HG03139 (cell line): ENCODE data around the gene CMIP.

Experiments
- ATAC-seq: cut with Tn5 transposase; IDR thresholded peaks from one replicate; pipeline ENCODE4 v1.9.1; 2021; ENCODE audit not compliant: unreplicated experiment

Gene CMIP

DNA sequence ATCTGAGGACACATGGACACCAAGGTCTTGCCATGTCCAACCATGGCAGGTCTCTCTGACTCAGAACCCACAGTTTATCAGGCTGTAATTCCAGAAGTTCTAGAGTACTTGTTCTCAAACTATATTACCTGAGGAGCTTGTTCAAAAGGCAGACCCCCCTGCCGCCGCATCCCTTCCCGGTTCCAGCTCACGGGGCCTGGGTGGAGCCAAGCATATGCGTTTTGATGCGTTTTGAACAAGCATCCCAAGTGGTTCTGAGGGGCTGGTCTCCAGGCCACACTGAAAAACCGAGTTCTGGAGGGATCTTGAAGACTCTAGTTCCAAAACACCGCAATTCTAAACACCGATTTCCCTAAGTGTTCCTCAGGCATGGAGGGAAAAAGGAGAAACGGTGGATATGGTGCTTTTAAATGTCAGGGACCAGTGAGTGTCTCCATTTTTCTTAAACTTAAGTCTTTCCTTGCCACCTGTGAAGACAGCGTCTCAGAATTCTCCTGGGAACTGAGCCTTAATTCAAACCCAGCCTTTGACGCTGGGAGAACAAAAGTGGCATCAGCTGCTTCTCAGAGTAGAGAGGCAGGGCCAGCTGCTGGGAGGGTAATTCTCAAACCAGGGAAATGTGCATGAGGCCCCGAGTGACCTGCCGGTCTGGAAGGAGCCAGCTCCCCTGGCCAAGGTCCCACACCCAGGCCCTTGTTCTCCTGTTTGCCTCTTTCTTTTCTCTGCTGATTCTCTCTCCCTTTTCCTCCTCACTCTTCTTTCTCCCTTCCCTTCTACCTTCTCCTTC, 250.1 kb downstream of the CMIP start:
- no peak for ATAC-seq

DNA sequence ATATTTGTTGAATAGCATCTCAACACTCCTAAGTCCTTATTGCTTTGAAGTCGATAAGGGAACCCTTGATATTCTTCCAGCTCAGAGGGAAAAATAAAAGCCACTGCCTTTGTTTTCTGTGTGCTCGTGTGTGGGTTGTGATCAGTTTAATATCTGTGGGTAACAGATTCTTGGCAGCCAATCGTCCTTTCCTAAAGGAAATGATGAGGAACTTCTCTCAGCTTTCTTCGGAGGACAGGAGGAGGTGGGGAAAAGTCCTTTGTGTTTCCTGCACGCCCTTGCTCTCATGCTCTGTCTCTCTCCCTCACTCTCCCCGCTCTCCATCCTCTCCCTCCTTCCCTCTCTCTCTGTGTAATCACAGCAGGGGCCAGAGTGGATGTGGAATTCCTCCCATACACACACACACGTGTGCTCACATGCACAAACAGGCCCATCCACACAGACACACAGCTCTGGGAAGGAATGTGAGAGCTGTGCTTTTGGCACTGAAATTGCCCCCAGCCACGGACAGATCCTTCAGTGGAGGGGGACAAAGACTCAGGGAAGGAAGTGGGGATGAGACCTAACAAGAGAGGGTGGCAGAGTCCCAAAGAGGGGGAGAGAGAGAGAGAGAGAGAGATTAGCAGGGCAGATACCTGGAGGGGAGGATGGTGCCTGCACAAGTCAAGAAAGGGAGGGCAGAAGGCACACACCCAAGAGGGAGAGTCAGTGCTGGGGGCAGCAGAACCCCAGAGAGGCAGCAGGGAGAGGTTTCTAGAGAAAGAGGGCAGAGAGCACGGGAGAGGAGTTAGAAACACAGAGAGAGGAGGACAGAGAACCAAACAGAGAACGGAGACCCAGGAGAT, 250.9 kb downstream of the CMIP start:
- no peak for ATAC-seq

DNA sequence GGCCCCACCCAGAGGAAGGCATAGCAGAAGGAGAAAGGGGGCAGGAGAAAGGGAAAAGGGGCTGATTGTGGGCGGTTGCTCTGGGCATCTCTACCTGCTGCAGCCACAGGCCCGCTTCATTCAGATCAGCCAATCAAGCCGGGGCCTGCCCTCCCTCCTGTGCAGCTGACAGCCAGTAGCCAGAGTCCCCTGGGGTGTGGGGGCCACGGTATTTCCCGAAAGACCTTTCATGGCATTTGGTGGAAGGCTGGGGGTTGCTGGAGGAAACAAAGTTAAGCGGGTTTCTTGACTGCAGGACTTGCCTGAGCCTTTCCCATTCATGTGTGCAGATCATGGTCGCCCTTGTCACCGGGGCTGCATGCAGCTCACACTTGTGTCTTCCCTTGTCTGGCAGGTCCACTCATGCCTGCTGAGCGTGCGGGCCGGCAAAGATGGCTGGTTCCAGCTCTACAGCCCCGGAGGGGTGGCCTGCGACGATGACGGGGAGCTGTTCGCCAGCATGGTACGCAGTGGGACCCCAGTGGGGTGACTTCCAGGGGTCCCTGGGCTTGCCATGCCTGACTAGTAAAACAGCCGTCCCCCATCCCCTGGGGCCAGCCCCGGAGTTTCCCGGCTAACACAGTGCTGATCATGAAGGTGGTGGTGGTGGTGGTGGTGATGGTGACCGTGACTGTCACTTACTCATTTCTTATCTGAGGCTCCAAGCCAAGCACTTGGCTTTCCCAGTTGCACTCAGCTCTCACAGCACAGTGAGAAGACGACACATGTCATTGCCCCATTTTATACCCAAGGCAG, 251.8 kb downstream of the CMIP start:
- ATAC-seq: no peak

DNA sequence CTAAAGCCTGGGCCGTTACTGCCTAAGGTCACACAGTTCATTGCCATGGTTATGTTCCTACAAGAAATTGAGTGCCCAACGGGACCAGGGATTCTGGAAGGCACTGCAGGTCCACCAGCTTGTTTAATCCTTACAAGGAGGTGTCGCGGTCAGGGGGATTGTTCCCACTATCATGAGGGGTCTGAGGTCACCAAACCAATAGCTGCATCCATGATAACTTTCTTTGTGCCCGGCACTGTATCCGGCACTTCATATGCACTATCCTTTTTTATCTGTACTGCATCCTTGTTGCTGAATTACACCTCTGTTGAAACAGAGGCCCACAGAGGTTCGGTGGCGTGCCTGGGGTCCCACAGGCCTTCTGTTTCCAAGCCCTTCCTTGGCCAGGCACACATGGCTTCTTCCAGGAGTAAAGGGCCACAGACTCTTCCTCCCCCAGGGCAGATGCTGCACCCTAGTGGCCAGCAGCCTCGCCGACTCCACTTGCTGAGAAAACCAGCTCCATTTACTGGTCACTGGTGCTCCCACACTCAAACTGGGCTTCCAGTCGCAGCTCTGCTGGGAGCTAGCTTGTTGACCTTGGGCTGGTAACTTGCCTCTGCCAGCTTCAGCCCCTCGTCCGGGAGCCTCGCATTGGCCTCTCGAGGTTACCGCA, 252.5 kb downstream of the CMIP start:
- ATAC-seq: no peak

DNA sequence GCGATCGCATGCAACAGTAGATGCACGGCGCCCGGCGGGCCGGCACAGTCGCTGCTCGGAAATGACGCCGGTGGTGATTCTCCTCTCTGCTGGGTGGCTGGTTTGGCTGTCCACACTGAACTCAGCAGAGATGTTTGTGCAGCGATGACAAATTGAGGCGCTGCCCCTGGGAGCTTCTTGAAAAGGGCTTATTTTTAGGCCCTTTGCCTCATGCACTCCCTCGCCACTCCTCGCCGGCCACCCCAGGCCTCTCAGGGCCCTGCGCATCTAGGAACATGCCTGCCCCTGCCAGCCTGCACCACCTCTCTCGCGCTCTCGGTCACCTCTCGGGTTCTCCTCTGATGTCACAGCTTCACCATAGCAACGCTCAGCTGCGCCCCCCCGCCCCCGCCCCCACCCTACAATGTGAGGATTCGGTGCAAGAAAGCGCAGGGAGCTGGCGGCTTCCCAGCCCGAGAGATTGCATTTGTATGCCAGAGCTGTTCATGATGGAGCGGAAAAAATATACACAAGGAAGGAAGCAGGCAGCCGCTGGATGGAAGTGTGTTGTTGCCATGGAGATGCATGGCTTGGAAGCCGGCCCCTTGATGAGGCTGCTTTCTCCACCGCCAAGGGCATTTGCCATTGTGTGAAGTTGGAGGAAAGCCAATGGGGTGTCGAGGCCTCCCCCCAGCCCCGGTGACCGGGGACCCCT, 253.2 kb downstream of the CMIP start:
- ATAC-seq: no peak

DNA sequence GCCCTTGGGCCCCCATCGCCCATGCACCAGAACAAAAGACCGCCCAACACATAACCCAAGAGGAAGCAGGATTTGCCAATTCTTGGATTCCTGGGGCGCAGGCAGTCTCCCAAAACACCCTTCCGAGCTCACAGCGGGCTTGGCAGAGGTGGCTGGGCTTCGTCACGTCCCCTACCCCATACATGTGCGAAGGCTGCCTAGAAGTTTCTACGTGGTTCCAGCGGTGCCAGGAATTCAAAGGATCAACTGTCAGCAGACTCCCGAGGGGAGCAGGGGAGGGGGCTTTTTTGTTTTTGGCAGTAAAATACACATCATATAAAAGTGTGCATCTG, 253.7 kb downstream of the CMIP start:
- no peak for ATAC-seq

DNA sequence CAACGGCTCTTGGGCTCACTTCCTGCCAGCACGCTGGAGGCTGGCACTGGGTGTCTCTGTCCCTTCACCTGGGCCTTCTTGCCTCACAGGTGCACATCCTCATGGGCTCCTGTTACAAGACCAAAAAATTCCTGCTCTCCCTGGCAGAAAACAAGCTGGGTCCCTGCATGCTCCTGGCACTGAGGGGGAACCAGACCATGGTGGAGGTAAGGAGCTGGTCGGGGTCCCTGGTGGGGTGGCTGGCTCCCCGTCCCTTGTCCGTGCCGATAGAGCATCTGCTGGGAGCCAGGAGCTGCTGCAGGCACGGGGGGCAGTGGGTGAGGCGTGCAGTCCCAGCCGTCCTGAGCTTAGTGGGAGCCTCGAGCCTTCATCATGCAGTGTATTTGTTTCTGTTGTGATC, 255.0 kb downstream of the CMIP start:
- ATAC-seq: no peak

DNA sequence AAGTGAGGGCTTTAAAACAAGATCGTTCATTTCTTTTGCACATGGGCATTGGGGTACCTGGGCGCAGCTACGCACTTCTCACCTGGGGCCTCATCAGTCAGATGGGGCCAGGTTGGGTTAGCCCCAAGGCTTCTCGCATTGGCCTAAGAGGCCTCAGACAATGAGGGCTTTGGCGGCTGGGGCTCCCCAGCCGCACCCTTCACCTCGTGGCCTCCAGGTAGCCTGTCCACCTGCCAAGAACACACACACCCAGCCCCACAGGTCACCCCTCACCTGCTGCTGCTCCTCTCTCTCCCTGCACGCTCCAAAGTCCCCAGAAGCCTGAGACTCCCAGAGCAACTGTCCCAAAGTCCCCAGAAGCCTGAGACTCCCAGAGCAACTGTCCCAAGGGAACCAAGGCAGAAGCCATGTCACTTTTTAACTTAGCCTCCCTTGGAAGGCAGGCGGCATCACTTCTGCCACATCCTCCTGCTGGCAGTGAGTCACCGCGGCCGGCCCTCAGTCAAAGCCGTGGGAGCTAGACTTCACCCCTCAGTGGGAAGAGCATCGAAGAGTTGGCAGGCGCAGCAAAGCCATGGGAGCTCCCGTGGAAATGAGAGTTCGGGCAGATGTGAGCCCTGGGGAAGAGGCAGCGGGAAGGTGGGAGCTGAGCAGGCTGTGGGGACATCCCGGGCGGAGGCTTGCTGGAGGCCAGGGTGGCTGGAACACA, 255.6 kb downstream of the CMIP start:
- no peak for ATAC-seq

DNA sequence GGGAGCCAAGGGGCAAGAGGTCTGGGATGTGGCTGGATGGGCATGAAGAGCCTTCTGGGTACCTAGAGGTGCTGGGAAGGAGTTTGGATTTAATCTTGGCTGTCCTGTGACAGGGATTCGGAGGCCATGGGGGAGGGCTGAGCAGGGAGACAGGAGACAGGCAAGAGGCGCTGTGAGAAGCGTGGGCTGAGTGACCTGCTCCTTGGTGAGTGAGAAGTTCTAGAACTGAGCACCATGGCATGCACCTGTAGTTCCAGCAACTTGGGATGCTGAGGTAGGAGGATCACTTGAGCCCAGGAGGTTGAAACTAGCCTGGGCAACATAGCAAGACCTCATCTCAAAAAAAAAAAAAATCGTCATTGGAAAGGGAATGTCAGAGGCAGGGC, 256.2 kb downstream of the CMIP start:
- no peak for ATAC-seq

DNA sequence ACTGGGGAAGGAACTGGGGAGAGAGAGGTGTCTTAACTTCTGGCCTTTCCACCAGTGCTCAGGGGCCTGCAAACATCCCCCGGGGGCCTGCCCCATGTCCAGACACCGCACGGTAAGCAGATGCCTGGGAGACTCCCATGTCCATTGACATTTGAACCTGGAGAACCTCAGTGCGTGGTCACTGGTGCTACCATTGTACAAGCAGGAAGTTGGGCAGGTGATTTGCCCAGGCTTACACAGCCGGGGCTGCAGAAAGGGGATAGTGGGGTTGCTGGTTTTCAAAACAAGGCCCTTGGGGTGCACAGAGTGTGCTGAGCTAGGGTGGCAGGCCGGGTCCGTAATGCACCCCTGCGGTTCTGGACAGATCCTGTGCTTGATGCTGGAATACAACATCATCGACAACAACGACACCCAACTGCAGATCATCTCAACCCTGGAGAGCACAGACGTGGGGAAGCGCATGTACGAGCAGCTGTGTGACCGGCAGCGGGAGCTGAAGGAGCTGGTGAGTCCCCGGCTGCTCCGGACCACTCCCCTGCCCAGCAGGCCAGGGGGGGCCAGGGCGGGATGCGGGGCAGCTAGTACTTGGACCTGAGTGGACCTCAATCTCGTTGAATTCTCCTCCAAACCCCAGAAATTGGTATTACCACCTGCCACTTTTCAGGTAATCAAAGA, 256.8 kb downstream of the CMIP start:
- no peak for ATAC-seq

DNA sequence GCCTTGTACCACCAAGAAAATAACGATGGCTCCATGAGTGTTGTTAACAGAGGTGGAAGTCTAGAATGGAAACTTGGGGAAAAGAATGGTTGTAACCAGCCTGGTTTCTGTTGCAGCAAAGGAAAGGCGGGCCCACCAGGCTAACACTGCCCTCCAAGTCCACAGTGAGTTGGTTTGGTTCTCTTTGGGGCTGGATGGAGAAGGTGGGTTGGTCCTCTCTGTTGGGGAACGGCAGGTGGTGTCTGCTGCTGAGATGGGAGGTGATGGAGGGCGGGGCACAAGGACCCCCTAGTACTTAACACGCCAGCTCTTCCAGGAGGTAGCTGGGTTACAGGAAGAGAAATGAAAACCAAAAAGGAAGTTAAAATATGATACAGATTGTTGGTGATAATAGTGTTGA, 257.9 kb downstream of the CMIP start:
- ATAC-seq: no peak

DNA sequence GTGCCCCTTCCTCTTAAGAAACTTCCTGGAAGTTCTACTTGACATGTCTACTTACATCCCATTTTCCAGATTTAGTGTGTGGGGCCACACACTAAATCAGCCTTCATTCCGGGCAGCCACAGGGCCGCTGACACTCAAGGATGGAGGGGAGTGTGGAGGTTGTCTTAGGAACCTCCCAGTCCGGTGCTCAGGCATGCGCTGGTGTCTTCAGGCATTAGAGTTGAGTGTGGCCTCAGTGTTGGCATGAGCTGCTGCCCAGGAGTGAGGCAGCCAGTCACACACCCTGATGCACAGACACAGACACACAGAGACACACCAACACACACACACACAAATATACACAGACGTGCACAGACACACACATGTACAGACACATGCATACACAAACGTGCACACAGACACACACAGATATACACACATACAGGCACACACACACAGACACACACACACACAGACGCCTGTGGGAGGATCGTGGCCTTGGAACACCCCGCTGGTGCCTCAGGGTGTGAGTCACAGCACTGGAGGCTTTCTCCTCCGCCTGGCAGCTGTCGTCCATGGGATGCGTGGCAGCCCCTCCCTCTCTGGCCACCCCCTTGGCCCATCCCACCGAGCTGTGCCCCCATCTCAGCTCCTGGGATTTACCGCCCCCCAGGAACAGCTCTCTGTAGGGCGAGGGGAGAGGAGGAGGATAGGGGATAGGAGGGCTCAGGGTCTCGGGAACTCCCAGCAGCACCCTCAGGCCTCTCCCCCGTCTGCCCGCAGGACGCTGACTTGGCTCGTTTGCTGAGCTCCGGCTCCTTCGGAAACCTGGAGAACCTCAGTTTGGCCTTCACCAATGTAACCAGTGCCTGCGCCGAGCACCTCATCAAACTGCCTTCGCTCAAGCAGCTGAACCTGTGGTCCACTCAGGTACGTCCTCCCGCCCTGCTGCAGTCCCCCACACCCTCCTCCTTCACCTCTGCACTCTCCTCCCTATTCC, 258.9 kb downstream of the CMIP start:
- no peak for ATAC-seq

DNA sequence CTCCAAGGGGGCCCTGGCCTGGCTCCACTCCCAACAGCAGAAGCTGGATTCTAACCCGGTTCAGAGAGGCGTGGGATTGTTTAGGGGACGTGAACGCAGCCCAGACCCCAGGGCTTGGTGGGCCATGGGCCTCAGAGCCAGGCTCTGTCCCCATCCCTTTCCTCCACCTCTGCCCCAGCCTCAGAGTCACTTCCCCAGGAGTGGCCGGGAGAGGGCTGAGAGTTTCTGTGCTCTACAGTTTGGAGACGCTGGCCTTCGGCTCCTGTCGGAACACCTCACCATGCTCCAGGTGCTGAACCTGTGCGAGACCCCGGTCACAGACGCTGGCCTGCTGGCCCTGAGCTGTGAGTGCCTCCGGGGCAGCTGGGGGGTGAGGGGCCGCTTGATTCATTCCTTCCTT, 260.7 kb downstream of the CMIP start:
- no peak for ATAC-seq

DNA sequence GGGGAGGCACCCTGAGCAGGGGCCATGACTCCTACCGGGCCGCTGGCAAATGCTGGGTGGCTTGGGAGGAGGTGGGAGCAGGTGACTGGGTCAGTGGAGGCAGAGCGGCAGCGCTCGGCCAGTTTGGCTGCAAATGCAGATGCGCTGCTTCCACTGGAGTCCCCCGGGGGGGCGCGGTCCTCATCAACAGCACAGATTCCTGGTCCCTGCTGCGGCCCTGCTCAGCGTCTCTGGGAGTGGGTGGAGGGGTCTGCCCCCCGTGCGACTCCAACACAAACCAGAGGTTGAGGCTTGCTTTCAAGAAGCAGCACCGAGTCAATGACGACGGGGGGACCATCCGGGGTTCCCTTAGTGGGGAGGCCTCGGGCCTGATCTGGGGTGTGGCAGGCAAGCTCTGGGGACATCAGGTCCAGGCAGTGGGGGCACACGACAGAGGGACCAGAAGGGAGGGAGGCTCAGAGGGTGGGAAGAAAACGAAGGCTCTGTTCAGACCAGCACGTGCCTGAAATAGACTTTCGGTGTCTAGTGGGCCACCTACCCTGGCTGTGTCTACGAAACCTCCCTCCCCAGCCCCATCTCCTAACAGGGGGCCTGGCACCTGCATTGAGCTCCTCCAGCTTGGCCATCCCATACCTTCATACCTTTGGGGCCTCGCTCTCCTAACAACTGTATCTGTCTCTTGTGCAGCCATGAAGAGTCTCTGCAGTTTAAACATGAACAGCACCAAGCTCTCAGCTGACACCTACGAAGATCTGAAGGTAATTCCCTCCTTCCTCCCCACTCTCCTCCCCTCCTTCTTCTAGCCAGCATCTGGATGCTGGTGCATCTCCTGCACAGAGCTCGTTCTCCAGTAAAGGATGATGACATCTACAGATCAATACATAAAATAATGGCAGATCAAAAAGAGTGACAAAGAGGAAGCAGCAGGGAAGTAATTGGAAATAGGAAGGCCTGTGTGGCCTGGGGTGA, 262.0 kb downstream of the CMIP start:
- no peak for ATAC-seq

DNA sequence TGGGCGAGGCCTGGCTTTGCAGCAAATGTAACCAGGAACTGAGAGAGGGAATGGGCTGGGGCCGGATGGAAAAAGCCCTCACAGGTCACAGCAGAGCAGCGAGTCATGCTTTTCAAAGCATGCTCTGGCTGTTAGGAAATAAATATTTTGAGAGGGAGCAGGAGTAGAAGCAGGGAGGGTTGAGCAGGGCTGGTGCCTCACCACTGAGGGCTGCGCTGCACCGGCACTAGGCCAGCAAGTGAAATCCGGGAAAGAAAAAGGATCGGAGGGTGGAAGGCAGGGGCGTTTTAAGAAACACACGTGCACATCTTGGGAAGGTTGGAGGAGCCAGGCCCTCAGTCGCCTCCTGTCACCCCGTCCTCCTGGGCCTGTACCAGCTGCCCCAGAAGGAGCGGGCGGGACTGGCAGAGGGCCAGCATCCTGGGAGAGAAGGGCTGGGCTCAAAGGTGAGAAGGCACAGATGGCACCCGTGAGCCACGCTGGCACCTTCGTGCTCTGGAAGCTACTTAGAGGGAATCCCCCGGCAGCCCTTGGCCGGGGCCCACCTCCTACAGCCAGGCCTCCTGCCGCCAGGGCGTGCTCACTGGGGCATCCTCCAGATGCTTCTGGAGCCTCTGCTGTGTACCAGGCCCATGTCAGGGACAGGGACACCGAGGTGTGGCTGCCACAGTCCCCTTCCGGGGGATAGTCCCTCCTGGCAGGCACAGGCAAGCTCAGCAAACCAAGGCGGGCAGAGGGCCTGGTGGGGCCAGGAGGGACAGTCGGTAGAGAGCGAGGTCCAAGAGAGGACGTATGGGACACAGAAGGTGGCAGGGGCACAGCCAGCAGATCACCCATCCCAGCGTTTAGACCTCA, 263.0 kb downstream of the CMIP start:
- ATAC-seq: no peak
